NB4 (cell line): Measurements from ENCODE around the gene OPRM1.

ENCODE experiments used
- POLR2A ChIP-seq: IDR thresholded peaks from 2 replicates; pipeline ENCODE4 v1.6.1; 2011; ENCODE audit warnings: mild to moderate bottlenecking; ENCODE audit not compliant: insufficient read length; ENCODE audit errors: extremely low read depth
- TF ChIP-seq, protein P1 (sequence below): IDR thresholded peaks from one replicate; pipeline ENCODE4 v1.5.1; 2012; ENCODE audit warnings: low read depth, low read length

- TF ChIP-seq, protein P1, sequence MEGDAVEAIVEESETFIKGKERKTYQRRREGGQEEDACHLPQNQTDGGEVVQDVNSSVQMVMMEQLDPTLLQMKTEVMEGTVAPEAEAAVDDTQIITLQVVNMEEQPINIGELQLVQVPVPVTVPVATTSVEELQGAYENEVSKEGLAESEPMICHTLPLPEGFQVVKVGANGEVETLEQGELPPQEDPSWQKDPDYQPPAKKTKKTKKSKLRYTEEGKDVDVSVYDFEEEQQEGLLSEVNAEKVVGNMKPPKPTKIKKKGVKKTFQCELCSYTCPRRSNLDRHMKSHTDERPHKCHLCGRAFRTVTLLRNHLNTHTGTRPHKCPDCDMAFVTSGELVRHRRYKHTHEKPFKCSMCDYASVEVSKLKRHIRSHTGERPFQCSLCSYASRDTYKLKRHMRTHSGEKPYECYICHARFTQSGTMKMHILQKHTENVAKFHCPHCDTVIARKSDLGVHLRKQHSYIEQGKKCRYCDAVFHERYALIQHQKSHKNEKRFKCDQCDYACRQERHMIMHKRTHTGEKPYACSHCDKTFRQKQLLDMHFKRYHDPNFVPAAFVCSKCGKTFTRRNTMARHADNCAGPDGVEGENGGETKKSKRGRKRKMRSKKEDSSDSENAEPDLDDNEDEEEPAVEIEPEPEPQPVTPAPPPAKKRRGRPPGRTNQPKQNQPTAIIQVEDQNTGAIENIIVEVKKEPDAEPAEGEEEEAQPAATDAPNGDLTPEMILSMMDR, result no peak
- TF ChIP-seq POLR2A, result no peak
Observed at GRCh38 chr6:154138793-154139192, 99.8 kb downstream of the OPRM1 start.
